ENCODE data around the gene C16orf54. TPM values are rescaled to one million over a fixed set of nuclear protein-coding genes. Genes with fewer than 3 reads are reported as not detected.
"Not testable (repeated sequence)": the region's sequence is repeated elsewhere in the genome, so short reads cannot be mapped to it uniquely, and the experiment has no call there.

C16orf54 gene
- total RNA-seq, 4 donors from 2014 or later = 0.32 to 2.7 (median 1.3) TPM

DNA sequence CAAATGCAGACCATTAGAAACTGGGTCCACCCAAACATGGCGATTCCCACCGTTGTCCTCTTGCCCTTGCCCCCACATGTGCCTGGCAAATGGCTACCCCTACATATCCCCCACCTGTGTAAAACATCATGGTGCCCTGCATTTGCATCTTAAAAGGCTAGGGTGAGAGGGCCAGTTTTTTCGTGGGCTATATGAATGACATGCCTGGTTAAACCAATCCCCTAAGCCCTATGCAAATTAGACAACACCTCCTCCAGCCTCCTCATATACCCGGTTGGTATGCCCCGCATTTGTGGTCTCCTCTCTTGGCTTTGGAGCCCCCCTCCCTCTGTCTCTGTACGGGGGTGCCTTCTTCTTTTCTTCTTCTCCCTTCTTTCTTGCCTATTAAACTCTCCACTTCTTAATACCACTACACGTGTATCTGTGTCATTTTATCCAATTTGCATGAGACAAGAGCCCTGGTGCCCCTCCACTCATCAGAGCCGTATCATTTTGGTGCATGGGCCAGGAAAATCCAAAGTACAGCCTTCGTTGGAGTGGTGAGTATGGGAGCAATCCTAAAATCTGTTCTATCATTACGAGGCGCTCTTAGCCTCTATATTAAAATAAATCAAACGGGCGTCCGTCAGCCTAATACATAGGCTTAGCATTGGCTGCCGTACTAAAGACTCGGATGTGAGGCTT lies 36.7 kb downstream of the C16orf54 start:
- no peaks in the 10 kb centered on the region for H3K36me3 ChIP-seq
- 62 to 65% methylated on average over 15 of the region's 16 CpGs for WGBS, 2 donors (ENCODE audit: low coverage in 1 of 2)
- peaks cover 0 to 8% (median 0%) of the 10 kb centered on the region in 3 donors for H3K4me1 ChIP-seq
- H3K27ac ChIP-seq = no peak overlapping the region
- TF ChIP-seq POLR2A (IDR thresholded peaks at IDR 0.05) (no peak), EP300 (IDR thresholded peaks at IDR 0.05) (no peak), CTCF (IDR thresholded peaks at IDR 0.05) (no peak), POLR2AphosphoS5 (IDR thresholded peaks at IDR 0.05) (no peak)
- H3K27me3 ChIP-seq = no peaks in the 10 kb centered on the region
- no peak for ATAC-seq
- no peaks in the 10 kb centered on the region for H3K9me3 ChIP-seq
- H3K4me3 ChIP-seq = no peak overlapping the region

GRCh38 chr16:29707160-29707559 lies 38.6 kb downstream of the C16orf54 start:
- 100% methylated on average over 1 of the region's 1 CpG for WGBS, 2 donors (ENCODE audit: low coverage in 1 of 2)
- not testable (repeated sequence) for H3K4me3 ChIP-seq, H3K4me1 ChIP-seq, ATAC-seq, H3K27me3 ChIP-seq, H3K27ac ChIP-seq, H3K9me3 ChIP-seq, H3K36me3 ChIP-seq

- H3K4me3 ChIP-seq = no peak overlapping the region
- no peak for ATAC-seq
- no peaks in the 10 kb centered on the region for H3K36me3 ChIP-seq
- WGBS, 2 donors (ENCODE audit: low coverage in 1 of 2) = 54 to 59% methylated on average over 2 of the region's 2 CpGs
- no peak overlapping the region for H3K27ac ChIP-seq
- peaks cover 0 to 5% (median 0%) of the 10 kb centered on the region in 3 donors for H3K4me1 ChIP-seq
- TF ChIP-seq POLR2A (IDR thresholded peaks at IDR 0.05) (no peak), EP300 (IDR thresholded peaks at IDR 0.05) (no peak), CTCF (IDR thresholded peaks at IDR 0.05) (no peak), POLR2AphosphoS5 (IDR thresholded peaks at IDR 0.05) (no peak)
- no peaks in the 10 kb centered on the region for H3K27me3 ChIP-seq
- no peaks in the 10 kb centered on the region for H3K9me3 ChIP-seq
Observed at GRCh38 chr16:29705030-29705429, 40.8 kb downstream of the C16orf54 start.

GRCh38 chr16:29702269-29702668 lies 43.5 kb downstream of the C16orf54 start:
- Histone ChIP-seq H3K27ac (no peak overlapping the region), H3K9me3 (no peaks in the 10 kb centered on the region), H3K27me3 (no peaks in the 10 kb centered on the region), H3K4me1 (peaks cover 0 to 5% (median 0%) of the 10 kb centered on the region in 3 donors), H3K4me3 (no peak overlapping the region), H3K36me3 (no peaks in the 10 kb centered on the region)
- WGBS, 2 donors (ENCODE audit: low coverage in 1 of 2) = 72 to 81% methylated on average over 13 of the region's 13 CpGs
- no peak for ATAC-seq
- TF ChIP-seq POLR2AphosphoS5 (IDR thresholded peaks at IDR 0.05) = no peak
- TF ChIP-seq EP300 (IDR thresholded peaks at IDR 0.05) = no peak
- no peak for TF ChIP-seq POLR2A (IDR thresholded peaks at IDR 0.05)
- TF ChIP-seq CTCF (IDR thresholded peaks at IDR 0.05) = no peak

DNA sequence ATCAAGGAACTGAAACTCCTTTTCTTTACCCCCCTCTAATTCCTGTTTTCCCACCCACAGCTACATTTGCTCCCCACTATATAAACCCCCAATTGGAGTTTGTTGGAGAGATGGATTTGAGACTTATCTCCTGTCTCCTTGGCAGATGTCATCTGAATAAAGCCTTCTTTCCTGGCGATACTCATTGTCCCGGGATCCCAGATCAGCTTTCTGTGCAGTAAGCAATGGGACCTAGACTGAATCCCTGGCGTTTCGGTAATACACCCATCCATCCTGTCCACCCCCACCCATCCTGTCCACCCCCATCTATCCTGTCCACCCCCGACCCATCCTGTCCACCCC lies 44.6 kb downstream of the C16orf54 start:
- H3K36me3 ChIP-seq = no peaks in the 10 kb centered on the region
- no peak overlapping the region for H3K4me3 ChIP-seq
- H3K9me3 ChIP-seq = no peaks in the 10 kb centered on the region
- peaks cover 0 to 5% (median 0%) of the 10 kb centered on the region in 3 donors for H3K4me1 ChIP-seq
- H3K27me3 ChIP-seq = no peaks in the 10 kb centered on the region
- WGBS, 2 donors (ENCODE audit: low coverage in 1 of 2) = 62 to 75% methylated on average over 4 to 5 of the region's 5 CpGs
- H3K27ac ChIP-seq = no peak overlapping the region
- TF ChIP-seq CTCF (IDR thresholded peaks at IDR 0.05) = no peak
- TF ChIP-seq POLR2AphosphoS5 (IDR thresholded peaks at IDR 0.05) = no peak
- no peak for TF ChIP-seq EP300 (IDR thresholded peaks at IDR 0.05)
- TF ChIP-seq POLR2A (IDR thresholded peaks at IDR 0.05) = no peak
- ATAC-seq = no peak
